ENCODE results near the gene GRID1. TPM values are rescaled to one million over a fixed set of nuclear protein-coding genes. Genes with fewer than 3 reads are reported as not detected.
A peak's percentile ranks its signal among the peaks of the same experiment; 100 is the strongest.

GRID1 gene
- total RNA-seq, 1 donor = not detected

DNA sequence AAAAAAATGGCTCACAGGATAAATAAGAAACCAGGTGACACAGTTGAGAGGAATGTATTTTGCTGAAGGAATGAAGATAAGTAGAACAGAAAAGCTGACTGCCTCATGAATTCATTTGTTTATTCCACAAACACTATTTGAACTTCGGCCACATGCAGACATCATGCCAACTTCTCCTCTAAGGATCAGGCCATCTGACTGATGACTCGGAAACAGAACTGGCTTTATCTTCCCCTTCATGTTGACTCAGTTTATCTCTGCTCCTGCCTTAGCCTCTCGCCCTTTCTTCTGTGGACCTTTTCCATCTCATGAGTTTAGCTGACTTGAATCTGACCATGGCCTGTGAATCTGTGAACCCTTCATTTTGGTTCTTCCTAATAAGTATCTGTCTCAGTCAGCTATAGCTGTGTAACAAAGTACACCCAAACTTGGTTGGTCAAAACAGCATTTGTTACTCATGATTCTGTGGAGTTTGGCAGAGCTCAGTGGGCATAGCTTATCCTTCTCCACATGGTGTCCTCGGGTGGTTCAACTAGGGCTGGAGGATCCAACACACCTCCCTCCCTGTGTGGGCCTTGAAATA lies 44.0 kb upstream of the GRID1 start:
- TF ChIP-seq, protein P1, sequence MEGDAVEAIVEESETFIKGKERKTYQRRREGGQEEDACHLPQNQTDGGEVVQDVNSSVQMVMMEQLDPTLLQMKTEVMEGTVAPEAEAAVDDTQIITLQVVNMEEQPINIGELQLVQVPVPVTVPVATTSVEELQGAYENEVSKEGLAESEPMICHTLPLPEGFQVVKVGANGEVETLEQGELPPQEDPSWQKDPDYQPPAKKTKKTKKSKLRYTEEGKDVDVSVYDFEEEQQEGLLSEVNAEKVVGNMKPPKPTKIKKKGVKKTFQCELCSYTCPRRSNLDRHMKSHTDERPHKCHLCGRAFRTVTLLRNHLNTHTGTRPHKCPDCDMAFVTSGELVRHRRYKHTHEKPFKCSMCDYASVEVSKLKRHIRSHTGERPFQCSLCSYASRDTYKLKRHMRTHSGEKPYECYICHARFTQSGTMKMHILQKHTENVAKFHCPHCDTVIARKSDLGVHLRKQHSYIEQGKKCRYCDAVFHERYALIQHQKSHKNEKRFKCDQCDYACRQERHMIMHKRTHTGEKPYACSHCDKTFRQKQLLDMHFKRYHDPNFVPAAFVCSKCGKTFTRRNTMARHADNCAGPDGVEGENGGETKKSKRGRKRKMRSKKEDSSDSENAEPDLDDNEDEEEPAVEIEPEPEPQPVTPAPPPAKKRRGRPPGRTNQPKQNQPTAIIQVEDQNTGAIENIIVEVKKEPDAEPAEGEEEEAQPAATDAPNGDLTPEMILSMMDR (IDR thresholded peaks at IDR 0.05; ENCODE audit: insufficient read depth, low read length) = no peak
- H3K4me3 ChIP-seq (ENCODE audit: low read depth, low read length) = no peak overlapping the region
- DNase-seq (ENCODE audit: low read depth) = peak; percentile 81

DNA sequence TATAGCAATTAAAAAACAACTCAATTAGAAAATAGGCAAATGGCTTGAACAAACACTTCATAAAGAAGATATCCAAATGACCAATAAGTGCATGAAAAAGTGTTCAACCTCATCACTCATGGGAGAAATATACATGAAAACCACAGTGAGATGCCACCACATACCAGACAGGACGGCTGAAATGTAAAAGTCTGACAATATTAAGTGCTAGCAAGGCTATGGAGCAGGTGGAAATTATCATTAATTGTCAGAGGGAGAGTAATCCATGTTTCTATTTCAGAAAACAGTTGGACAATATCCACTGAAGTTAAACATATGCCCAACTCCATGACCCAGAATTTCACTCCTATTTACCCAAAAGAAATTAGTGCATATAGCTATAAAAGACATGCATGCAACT lies 42.6 kb upstream of the GRID1 start:
- TF ChIP-seq, protein P1 (IDR thresholded peaks at IDR 0.05; ENCODE audit: insufficient read depth, low read length) = no peak
- no peak overlapping the region for H3K4me3 ChIP-seq (ENCODE audit: low read depth, low read length)
- no peak for DNase-seq (ENCODE audit: low read depth)

DNA sequence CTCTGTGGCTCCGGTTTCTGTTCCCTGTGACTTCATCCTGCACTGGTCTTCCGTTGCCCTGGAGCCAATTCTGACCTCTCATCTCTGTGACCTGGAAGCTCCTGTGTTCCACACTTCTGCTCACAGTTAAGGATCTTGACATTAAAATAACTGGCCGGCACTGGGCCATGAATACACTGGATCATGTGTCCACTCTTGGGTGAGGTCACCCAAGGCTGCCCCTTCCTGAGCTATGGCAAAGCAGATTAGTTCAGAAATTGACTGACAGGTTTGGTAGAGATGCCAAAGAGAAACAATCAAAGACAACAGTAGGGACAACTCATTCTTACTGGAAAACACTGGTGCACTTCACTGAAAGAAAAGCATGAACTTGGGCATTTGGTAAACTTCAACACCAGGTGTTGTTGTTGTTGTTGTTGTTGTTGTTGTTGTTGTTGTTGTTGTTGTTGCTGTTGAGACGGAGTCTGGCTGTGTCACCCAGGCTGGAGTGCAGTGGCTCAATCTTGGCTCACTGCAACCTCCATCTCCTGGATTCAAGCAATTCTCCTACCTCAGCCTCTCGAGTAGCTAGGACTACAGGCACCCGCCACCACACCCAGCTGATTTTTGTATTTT lies 36.7 kb upstream of the GRID1 start:
- DNase-seq (ENCODE audit: low read depth) = no peak
- H3K4me3 ChIP-seq (ENCODE audit: low read depth, low read length) = no peak overlapping the region
- TF ChIP-seq, protein P1 (IDR thresholded peaks at IDR 0.05; ENCODE audit: insufficient read depth, low read length) = no peak

DNA sequence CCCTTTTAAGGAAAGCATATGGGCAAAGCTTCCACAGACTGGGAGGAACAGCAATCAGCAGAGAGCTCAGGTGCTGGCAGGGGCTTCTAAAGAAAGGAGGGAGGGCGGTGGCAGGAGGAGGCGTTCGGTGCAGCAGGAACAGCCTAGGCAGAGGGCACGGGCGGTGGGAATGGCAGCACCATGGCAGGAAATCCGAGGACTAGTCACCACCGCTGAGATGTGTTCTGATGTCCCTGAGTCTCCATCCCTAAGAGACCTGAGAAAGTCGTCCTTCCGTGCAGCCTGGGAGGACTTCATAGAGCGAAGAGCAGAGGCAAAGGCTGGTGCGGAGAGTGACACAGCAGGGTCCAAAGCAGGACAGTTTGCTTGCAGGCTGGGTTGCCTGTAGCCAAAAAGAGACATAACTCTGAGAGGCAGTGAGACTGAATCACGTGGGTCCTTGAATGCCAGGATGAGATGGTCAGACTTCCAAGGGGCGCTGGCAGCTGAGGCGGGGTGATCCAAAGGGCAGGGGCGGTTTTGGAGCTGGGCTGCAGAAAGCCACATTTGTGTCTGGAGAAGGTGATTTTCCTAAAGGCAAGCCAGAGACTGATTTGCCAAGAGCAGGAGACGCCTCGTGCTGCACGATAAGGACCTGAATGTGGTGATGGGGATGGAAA lies 35.8 kb upstream of the GRID1 start:
- TF ChIP-seq, protein P1 (IDR thresholded peaks at IDR 0.05; ENCODE audit: insufficient read depth, low read length) = no peak
- peak; percentile 74 for DNase-seq (ENCODE audit: low read depth)
- H3K4me3 ChIP-seq (ENCODE audit: low read depth, low read length) = peak overlapping the region; percentile 35

DNA sequence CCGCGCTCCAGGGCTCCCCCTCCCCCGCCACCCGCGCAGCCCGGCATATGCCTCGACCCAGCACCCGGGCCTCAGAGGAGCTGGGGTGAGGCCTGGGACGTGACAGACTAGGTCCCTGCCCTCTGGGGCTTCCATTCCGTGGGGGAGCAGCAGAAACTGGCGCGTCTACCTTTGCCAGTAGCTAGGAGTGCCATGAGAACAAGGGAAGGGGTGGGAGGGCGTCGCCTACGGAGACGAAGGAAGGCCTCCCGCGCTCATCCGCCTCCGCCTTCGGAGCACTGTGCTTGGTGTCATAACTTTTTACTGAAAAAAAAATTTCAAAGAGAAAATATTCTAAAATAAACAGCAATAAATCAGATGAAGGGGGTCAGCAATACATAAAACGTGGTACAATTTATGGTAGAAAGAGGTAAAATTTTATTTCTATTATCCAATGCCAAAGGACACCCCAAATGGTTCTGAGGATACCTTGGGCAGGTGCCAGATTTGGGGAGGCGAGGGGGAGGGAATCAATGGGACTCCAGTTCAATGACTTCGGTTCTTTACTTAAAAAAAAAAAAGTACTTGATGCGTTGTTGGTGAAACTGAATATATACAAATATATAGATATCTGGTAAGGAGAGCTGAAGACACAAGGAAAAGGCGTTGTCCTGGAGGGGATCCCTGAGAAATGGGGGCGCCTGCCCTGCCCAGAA lies 35.1 kb upstream of the GRID1 start:
- H3K4me3 ChIP-seq (ENCODE audit: low read depth, low read length) = peak overlapping the region; percentile 14
- TF ChIP-seq, protein P1 (IDR thresholded peaks at IDR 0.05; ENCODE audit: insufficient read depth, low read length) = no peak
- peak; percentile 15 for DNase-seq (ENCODE audit: low read depth)

DNA sequence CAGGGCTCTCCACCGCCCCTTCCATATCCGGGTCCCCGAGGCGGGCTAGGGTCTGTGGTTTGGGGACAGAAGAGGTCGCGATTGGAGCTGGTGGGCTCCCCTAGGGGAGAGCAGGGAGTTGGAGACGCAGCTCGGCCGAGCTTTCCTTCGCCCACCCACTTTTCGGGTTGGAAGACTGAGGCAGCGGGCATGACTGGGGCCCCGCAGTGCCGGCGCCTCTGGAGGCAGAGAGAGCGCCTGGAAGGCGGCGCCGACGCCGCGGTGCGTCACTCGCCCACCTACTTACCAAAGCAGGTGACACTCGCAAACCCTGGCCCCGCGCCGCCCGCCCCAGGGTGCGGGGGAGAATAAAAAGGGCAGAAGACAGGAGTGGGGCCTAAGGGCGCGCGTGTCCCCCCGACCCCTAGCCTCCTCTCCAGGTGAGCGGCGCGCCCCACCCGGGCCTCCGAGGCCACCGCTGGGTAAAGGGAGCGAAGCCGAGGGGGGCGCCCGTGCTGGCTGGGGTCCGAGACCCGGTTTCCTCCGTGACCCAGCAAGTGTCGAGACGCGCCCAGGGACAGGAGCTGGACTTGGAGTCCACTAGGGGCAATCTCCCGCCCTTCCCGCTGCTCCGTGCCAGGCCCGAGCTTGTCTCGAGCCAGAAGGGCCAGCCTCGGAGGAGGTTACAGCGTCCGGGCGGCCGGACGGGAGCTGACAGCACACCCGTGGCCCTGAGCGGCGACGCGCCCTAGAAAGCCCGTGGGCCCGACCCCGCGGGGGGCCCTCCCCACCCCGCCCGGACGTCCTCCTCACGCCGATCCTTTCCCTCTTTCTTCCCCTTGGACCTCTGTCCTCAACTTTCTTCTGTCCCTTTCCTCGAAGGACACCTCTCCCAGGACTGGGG lies 34.4 kb upstream of the GRID1 start:
- TF ChIP-seq, protein P1 (IDR thresholded peaks at IDR 0.05; ENCODE audit: insufficient read depth, low read length) = peak; percentile 32
- H3K4me3 ChIP-seq (ENCODE audit: low read depth, low read length) = peak overlapping the region; percentile 73
- DNase-seq (ENCODE audit: low read depth) = peak; percentile 28

All from fibroblast of the aortic adventitia (primary cell).